Measurements from ENCODE around the gene MAS1.

Gene MAS1

DNA sequence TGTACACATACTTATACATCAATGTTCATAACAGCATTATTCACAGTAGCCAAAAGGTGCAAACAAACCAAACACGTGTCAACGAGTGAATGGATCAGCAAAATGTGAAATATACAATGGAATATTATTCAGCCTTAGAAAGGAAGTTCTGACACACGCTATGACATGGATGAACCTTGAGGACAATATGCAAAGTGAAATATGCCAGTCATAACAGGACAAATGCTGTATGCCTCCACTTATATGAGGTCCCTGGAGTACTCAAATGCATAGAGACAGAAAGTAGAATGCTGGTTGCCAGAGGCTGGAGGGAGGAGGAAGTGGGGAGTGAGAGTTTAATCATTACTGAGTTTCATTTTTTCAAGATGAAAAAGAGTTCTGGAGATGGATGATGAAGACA is 40.3 kb downstream of the MAS1 start:
- TF ChIP-seq TAF1 (IDR thresholded peaks at IDR 0.05; ENCODE audit: low read depth, low read length) (no peak), POU2F2 (IDR thresholded peaks at IDR 0.05; ENCODE audit: low read depth, low read length) (peak; percentile 86), SPI1 (IDR thresholded peaks at IDR 0.05; ENCODE audit: low read depth, low read length) (peak; percentile 91)
- FAIRE-seq, result peak; percentile 82
- no peak for DNase-seq (ENCODE audit: insufficient read length, low spot score)

- no peak for TF ChIP-seq POLR2AphosphoS5 (IDR thresholded peaks at IDR 0.05; ENCODE audit: low read depth, low read length)
- TF ChIP-seq SPI1 (IDR thresholded peaks at IDR 0.05; ENCODE audit: low read depth, low read length), result no peak
- no peak for TF ChIP-seq TAF1 (IDR thresholded peaks at IDR 0.05; ENCODE audit: low read depth, low read length)
- no peak for TF ChIP-seq PAX5 (IDR thresholded peaks at IDR 0.05; ENCODE audit: insufficient read depth, low read length, severe bottlenecking)
- TF ChIP-seq POU2F2 (IDR thresholded peaks at IDR 0.05; ENCODE audit: low read depth, low read length), result no peak
- TF ChIP-seq POLR2A (IDR thresholded peaks at IDR 0.05; ENCODE audit: low read depth, low read length), result no peak
- DNase-seq (ENCODE audit: insufficient read length, low spot score) (no peak), FAIRE-seq (no peak)
These were observed 41.1 kb downstream of the MAS1 start for GRCh38 chr6:159931846-159932245.

DNA sequence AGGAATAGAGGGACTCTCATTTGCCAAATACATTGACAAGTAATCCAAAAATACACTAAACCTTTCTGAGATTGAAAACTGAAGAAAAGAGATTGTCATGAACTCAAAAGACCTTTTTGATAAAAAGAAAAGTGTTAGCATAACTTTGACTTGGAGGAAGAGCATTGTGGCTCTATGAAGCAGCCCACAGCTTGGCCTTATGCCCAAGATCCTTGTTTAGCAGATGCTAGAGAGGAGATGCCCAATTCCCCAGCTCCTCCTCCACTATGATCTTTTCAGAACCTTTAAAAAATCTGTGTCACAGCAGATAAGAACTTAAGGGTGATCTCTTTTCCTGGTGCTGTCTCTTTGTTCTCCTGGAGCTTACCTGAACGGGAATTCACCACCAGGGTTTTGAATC is 42.3 kb downstream of the MAS1 start:
- DNase-seq (ENCODE audit: insufficient read length, low spot score) (no peak), FAIRE-seq (no peak)
- TF ChIP-seq POU2F2 (IDR thresholded peaks at IDR 0.05; ENCODE audit: low read depth, low read length), result no peak
- TF ChIP-seq TAF1 (IDR thresholded peaks at IDR 0.05; ENCODE audit: low read depth, low read length), result no peak
- TF ChIP-seq PAX5 (IDR thresholded peaks at IDR 0.05; ENCODE audit: insufficient read depth, low read length, severe bottlenecking), result no peak
- no peak for TF ChIP-seq SPI1 (IDR thresholded peaks at IDR 0.05; ENCODE audit: low read depth, low read length)
- TF ChIP-seq POLR2A (IDR thresholded peaks at IDR 0.05; ENCODE audit: low read depth, low read length), result no peak
- no peak for TF ChIP-seq POLR2AphosphoS5 (IDR thresholded peaks at IDR 0.05; ENCODE audit: low read depth, low read length)

DNA sequence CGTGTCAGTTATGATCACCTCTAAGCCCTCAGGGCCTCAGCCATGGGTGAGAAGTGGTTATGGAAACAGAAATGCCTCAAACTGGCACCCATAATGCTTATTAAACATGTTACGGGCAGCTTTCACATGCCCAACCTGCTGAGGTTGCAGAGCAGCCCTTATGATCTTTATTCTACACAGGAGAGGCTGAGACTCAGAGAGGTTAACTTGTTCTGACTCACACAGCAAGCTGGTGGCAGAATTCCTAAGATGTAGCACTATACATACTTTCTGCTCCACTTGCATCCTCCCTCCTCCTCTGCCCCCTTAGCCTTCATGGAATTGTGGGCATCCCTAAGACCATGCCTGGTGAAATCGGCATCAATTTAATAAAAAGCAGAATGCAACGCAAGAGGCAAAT is 43.4 kb downstream of the MAS1 start:
- no peak for TF ChIP-seq PAX5 (IDR thresholded peaks at IDR 0.05; ENCODE audit: insufficient read depth, low read length, severe bottlenecking)
- no peak for TF ChIP-seq POLR2AphosphoS5 (IDR thresholded peaks at IDR 0.05; ENCODE audit: low read depth, low read length)
- no peak for TF ChIP-seq SPI1 (IDR thresholded peaks at IDR 0.05; ENCODE audit: low read depth, low read length)
- no peak for TF ChIP-seq TAF1 (IDR thresholded peaks at IDR 0.05; ENCODE audit: low read depth, low read length)
- no peak for TF ChIP-seq POU2F2 (IDR thresholded peaks at IDR 0.05; ENCODE audit: low read depth, low read length)
- no peak for TF ChIP-seq POLR2A (IDR thresholded peaks at IDR 0.05; ENCODE audit: low read depth, low read length)
- no peak for FAIRE-seq
- DNase-seq (ENCODE audit: insufficient read length, low spot score), result no peak

- no peak for TF ChIP-seq POLR2A (IDR thresholded peaks at IDR 0.05; ENCODE audit: low read depth, low read length)
- no peak for TF ChIP-seq PAX5 (IDR thresholded peaks at IDR 0.05; ENCODE audit: insufficient read depth, low read length, severe bottlenecking)
- TF ChIP-seq POU2F2 (IDR thresholded peaks at IDR 0.05; ENCODE audit: low read depth, low read length), result no peak
- TF ChIP-seq TAF1 (IDR thresholded peaks at IDR 0.05; ENCODE audit: low read depth, low read length), result no peak
- no peak for TF ChIP-seq SPI1 (IDR thresholded peaks at IDR 0.05; ENCODE audit: low read depth, low read length)
- TF ChIP-seq POLR2AphosphoS5 (IDR thresholded peaks at IDR 0.05; ENCODE audit: low read depth, low read length), result no peak
- DNase-seq (ENCODE audit: insufficient read length, low spot score) (no peak), FAIRE-seq (no peak)
These were observed 44.3 kb downstream of the MAS1 start for GRCh38 chr6:159935065-159935464.

GRCh38 chr6:159935633-159936032 is 44.8 kb downstream of the MAS1 start:
- no peak for TF ChIP-seq TAF1 (IDR thresholded peaks at IDR 0.05; ENCODE audit: low read depth, low read length)
- TF ChIP-seq POLR2A (IDR thresholded peaks at IDR 0.05; ENCODE audit: low read depth, low read length), result no peak
- no peak for TF ChIP-seq PAX5 (IDR thresholded peaks at IDR 0.05; ENCODE audit: insufficient read depth, low read length, severe bottlenecking)
- TF ChIP-seq POU2F2 (IDR thresholded peaks at IDR 0.05; ENCODE audit: low read depth, low read length), result no peak
- no peak for TF ChIP-seq POLR2AphosphoS5 (IDR thresholded peaks at IDR 0.05; ENCODE audit: low read depth, low read length)
- TF ChIP-seq SPI1 (IDR thresholded peaks at IDR 0.05; ENCODE audit: low read depth, low read length), result no peak
- DNase-seq (ENCODE audit: insufficient read length, low spot score), result no peak
- FAIRE-seq, result no peak

- TF ChIP-seq PAX5 (IDR thresholded peaks at IDR 0.05; ENCODE audit: insufficient read depth, low read length, severe bottlenecking), result no peak
- no peak for TF ChIP-seq POLR2A (IDR thresholded peaks at IDR 0.05; ENCODE audit: low read depth, low read length)
- no peak for TF ChIP-seq TAF1 (IDR thresholded peaks at IDR 0.05; ENCODE audit: low read depth, low read length)
- TF ChIP-seq SPI1 (IDR thresholded peaks at IDR 0.05; ENCODE audit: low read depth, low read length), result no peak
- TF ChIP-seq POLR2AphosphoS5 (IDR thresholded peaks at IDR 0.05; ENCODE audit: low read depth, low read length), result no peak
- TF ChIP-seq POU2F2 (IDR thresholded peaks at IDR 0.05; ENCODE audit: low read depth, low read length), result no peak
- FAIRE-seq (no peak), DNase-seq (ENCODE audit: insufficient read length, low spot score) (no peak)
These were observed 48.8 kb downstream of the MAS1 start for GRCh38 chr6:159939591-159940016.

Data from GM12891 (cell line).